Mucosa of descending colon (tissue), 3 donors: ENCODE data around the gene ADGRG2. TPM values are rescaled to one million over a fixed set of nuclear protein-coding genes. Genes with fewer than 3 reads are reported as not detected.

Experiments
- ATAC-seq: fragments of 200-7000 bp; cut with Tn5 transposase; one replicate; pipeline ENCODE4 v1.9.1; 2020; ENCODE audit warnings: mild to moderate bottlenecking, moderate library complexity
- DNase-seq, 3 donors: peaks; one replicate each; pipeline ENCODE4 v3.0.0-alpha.2; 2020
- H3K36me3 ChIP-seq: fragments of 200-600 bp; one replicate; pipeline ENCODE4 v1.8.0; 2021; ENCODE audit warnings: low read depth, mild to moderate bottlenecking
- H3K4me1 ChIP-seq: fragments of 200-600 bp; one replicate; pipeline ENCODE4 v1.8.0; 2021; ENCODE audit warnings: low read depth, mild to moderate bottlenecking
- H3K4me3 ChIP-seq: fragments of 200-600 bp; one replicate; pipeline ENCODE4 v1.8.0; 2021; ENCODE audit warnings: mild to moderate bottlenecking
- H3K9me3 ChIP-seq: fragments of 200-600 bp; one replicate; pipeline ENCODE4 v1.8.0; 2021; ENCODE audit warnings: mild to moderate bottlenecking
- intact Hi-C, 2 donors: fragments of 100-400 bp; cut with DNase I in 1 of 2; cut with micrococcal nuclease in 1 of 2; formaldehyde crosslinking; loops; one replicate each; pipeline versions ENCODE4 v1.11.0 to v1.11.1; 2022; cut with DNase I, micrococcal nuclease
- total RNA-seq, 3 donors: library from RNA; stranded (reverse); fragmentation: NEBNext Ultra II Directional in 2 of 3; extraction: Animal tissue kit (Norgen Biotek cat#: 25700) in 2 of 3; gene quantifications; one replicate each; pipeline versions ENCODE4 v1.2.1 to v1.2.4, GENCODE V29; 2021 to 2023
- TF ChIP-seq, protein P1 (sequence below): fragments of 200-600 bp; IDR thresholded peaks from one replicate; pipeline ENCODE4 v1.8.0; 2022; ENCODE audit warnings: antibody characterized with exemption, mild to moderate bottlenecking
- donor health status: DM: no; HTN: no; CAD: no; lungs with moderate emphysema.
- donor health status: DM: no; HTN: no; CAD: no.
- donor health status: DM: no; HTN: yes; CAD: no.

ADGRG2 gene
- total RNA-seq, 3 donors from 2014 or later = 0.38 to 1.3 (median 0.39) TPM

DNA sequence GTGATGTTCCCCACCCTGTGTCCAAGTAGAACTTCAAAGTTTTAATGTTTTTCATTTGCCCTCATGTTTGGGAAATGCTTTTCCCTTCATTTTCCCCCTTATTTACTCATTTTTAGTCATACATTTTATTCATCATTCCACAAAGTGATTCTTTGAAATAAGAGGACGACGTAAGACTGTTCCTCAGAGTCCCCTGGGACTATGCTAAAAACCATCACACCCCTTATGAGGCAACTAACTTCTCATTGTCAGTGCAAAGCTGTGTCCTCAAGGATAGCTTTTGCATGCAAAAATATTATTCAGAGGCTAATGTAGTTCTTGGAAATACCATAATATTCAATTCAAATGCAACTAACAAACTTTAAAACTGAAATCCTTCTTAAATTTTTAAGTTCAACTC, 14.8 kb upstream of the ADGRG2 start:
- no peak for ATAC-seq
- TF ChIP-seq, protein P1, sequence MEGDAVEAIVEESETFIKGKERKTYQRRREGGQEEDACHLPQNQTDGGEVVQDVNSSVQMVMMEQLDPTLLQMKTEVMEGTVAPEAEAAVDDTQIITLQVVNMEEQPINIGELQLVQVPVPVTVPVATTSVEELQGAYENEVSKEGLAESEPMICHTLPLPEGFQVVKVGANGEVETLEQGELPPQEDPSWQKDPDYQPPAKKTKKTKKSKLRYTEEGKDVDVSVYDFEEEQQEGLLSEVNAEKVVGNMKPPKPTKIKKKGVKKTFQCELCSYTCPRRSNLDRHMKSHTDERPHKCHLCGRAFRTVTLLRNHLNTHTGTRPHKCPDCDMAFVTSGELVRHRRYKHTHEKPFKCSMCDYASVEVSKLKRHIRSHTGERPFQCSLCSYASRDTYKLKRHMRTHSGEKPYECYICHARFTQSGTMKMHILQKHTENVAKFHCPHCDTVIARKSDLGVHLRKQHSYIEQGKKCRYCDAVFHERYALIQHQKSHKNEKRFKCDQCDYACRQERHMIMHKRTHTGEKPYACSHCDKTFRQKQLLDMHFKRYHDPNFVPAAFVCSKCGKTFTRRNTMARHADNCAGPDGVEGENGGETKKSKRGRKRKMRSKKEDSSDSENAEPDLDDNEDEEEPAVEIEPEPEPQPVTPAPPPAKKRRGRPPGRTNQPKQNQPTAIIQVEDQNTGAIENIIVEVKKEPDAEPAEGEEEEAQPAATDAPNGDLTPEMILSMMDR = no peak
- H3K36me3 ChIP-seq = no peaks in the 10 kb centered on the region

DNA sequence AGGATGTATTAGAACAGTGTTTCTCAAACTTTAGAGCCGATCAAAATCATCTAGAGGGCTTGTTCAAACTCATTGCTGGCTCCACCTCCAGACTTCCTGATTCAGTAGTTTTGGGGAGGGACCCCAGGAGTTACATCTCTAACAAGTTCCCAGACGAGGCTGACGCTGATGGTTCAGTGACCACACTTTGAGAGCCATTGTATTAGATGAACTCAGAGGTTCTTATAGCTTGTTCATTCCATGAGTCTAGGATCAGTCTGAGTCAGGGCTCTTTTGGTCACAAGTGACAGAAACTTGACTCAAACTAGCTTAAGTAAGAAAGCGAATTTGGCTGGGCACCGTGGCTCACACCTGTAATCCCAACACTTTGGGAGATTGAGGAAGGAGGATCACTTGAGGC, 11.5 kb upstream of the ADGRG2 start:
- no peak for ATAC-seq

More for the DNA sequence above, 14.8 kb upstream of the ADGRG2 start:
- DNase-seq = no peak
- intact Hi-C loops = no loop called here
- H3K9me3 ChIP-seq = no peaks in the 10 kb centered on the region
- no peak overlapping the region for H3K4me3 ChIP-seq
- no peaks in the 10 kb centered on the region for H3K4me1 ChIP-seq

DNA sequence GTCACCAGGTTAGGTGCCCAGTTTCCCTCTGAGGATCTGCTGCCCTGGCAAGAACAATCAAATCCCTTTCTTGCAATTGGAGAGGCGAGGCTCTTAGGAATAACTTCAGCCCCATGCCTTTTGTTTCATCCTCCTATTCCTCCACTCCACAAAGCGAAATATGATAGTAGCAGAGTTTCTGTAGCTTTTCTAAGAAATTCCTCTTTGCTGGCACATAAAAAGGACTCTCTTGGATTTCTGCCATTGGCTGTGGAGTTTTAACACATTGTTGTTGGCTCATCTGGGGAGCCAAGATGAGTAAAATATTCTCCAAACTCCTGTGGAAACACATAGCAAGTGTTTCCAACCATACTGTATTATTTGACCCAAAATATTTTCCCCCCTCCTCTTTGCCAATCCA, 11.0 kb upstream of the ADGRG2 start:
- Histone ChIP-seq H3K9me3 (no peaks in the 10 kb centered on the region), H3K4me1 (no peaks in the 10 kb centered on the region), H3K36me3 (no peaks in the 10 kb centered on the region), H3K4me3 (no peak overlapping the region)
- DNase-seq (no peak), ATAC-seq (no peak)
- TF ChIP-seq, protein P1 = no peak
- intact Hi-C loops = no loop called here

More for the DNA sequence above, 11.5 kb upstream of the ADGRG2 start:
- H3K4me1 ChIP-seq = no peaks in the 10 kb centered on the region
- H3K9me3 ChIP-seq = no peaks in the 10 kb centered on the region
- no peaks in the 10 kb centered on the region for H3K36me3 ChIP-seq
- intact Hi-C loops = no loop called here
- no peak overlapping the region for H3K4me3 ChIP-seq
- TF ChIP-seq, protein P1 = no peak
- DNase-seq = no peak

DNA sequence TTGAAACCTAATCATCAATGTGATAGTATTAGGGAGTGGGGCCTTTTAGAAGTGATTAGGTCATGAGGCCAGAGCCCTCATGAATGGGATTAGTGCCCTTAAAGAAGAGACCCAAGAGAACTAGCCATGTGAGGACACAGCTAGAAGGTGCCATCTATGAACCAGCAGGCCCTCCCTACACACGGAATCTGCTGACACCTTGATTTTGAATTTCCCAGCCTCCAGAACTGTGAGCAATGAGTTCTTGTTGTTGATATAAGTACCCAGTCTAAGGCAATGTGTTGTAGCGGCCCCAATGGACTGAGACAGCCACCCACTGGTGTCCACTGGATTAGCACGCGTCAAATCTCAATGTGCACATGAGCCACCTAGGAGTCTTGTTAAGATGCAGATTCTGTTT, 8.4 kb upstream of the ADGRG2 start:
- Histone ChIP-seq H3K36me3 (no peaks in the 10 kb centered on the region), H3K4me3 (no peak overlapping the region), H3K4me1 (no peaks in the 10 kb centered on the region), H3K9me3 (no peaks in the 10 kb centered on the region)
- DNase-seq (no peak), ATAC-seq (no peak)
- TF ChIP-seq, protein P1 = no peak
- intact Hi-C loops = no loop called here

DNA sequence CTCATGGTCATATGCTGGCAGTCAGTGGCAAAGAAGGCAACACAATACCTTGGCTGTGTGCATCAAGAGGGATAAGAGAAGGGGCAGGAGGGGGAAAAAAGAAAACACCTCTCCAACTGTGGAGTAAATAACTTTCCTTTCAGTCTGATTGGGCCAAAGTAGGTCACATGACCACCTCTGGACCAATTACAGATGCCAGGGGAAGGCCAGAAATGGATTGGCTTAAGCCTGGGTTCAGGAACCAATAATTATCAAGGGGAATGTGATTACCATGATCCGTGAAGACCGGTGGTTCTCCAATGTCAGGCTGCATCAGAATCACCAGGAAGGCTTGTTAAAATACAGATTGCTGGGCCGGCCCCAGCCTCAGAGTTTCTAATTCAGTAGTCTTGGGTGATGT, 7.4 kb upstream of the ADGRG2 start:
- no peak overlapping the region for H3K4me3 ChIP-seq
- no peaks in the 10 kb centered on the region for H3K9me3 ChIP-seq
- no peak for ATAC-seq
- TF ChIP-seq, protein P1 = no peak
- H3K36me3 ChIP-seq = no peaks in the 10 kb centered on the region
- DNase-seq = no peak
- H3K4me1 ChIP-seq = no peaks in the 10 kb centered on the region
- intact Hi-C loops = no loop called here

DNA sequence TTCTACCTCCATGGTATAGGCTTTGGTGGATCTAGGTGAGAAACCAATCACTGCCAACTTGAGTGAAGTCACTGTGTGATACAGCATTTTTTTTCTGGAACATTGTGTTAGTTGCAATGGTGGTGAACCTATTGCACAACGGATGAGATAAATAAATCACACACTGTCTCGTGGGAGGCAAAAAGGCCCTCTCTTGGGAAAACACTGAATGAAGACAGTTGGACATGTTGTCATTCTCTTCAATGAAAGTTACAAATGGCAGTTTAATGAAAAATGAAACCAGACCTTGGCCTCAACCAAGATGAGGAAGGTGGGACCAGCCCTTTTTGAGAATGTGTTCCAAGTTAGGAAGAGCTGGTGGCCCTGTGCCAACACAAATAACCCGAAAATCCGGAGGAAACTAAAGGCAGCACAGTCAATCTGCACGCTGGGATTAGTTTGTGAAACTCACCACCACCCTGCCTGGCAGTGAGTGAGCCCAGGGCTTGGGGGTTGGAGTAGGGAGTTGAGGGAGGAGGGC, 5.4 kb upstream of the ADGRG2 start:
- H3K36me3 ChIP-seq = no peaks in the 10 kb centered on the region
- intact Hi-C loops = no loop called here
- no peaks in the 10 kb centered on the region for H3K9me3 ChIP-seq
- ATAC-seq = no peak
- no peak for DNase-seq
- no peaks in the 10 kb centered on the region for H3K4me1 ChIP-seq
- no peak overlapping the region for H3K4me3 ChIP-seq
- TF ChIP-seq, protein P1 = no peak
